GM23338 (cell line): Measurements from ENCODE around the gene UST.

ENCODE experiments used
- CREB1 ChIP-seq: fragments of 250-450 bp; sonication (Bioruptor Pico); IDR thresholded peaks from 2 replicates; pipeline ENCODE4 v1.5.0; 2020; ENCODE audit warnings: low read depth, mild to moderate bottlenecking, moderate library complexity
- EZH2 ChIP-seq: fragments of 200-600 bp; sonication (generic); IDR thresholded peaks from one replicate; pipeline ENCODE4 v1.8.0; 2017; ENCODE audit warnings: antibody characterized with exemption, mild to moderate bottlenecking, low read depth; ENCODE audit not compliant: unreplicated experiment
- EZH2phosphoT487 ChIP-seq: fragments of 200-600 bp; sonication (generic); IDR thresholded peaks from one replicate; pipeline ENCODE4 v1.8.1; 2018; ENCODE audit warnings: antibody characterized with exemption; ENCODE audit not compliant: unreplicated experiment
- NANOG ChIP-seq: IDR thresholded peaks from 2 replicates; pipeline ENCODE4 v1.6.1; 2016; ENCODE audit warnings: antibody characterized with exemption, borderline replicate concordance
- POLR2AphosphoS5 ChIP-seq: IDR thresholded peaks from 2 replicates; pipeline ENCODE4 v1.6.1; 2016; ENCODE audit warnings: antibody characterized with exemption, low read depth
- ZNF114 ChIP-seq: fragments of 250-450 bp; sonication (Bioruptor Pico); IDR thresholded peaks from 2 replicates; pipeline ENCODE4 v1.5.0; 2020; ENCODE audit warnings: mild to moderate bottlenecking, moderate library complexity
- ZNF331 ChIP-seq: fragments of 250-450 bp; sonication (Bioruptor Pico); IDR thresholded peaks from 2 replicates; pipeline ENCODE4 v1.5.0; 2020; ENCODE audit warnings: low read depth, mild to moderate bottlenecking, moderate library complexity
- TF ChIP-seq, protein P1 (sequence below), 2 experiments: fragments of 200-600 bp in 1 of 2; sonication (generic) in 1 of 2; conservative IDR thresholded peaks; 2 replicates each; pipeline versions ENCODE4 v1.5.1 to v1.6.1; 2016 to 2017; ENCODE audit warnings: antibody characterized with exemption in 2 of 2, low read depth in 2 of 2, mild to moderate bottlenecking in 2 of 2, moderate library complexity in 1 of 2
- TF ChIP-seq, protein P2 (sequence below): IDR thresholded peaks from one replicate; pipeline ENCODE4 v1.6.1; 2018; ENCODE audit warnings: antibody characterized with exemption; ENCODE audit not compliant: unreplicated experiment
- TF ChIP-seq, protein P3 (sequence below): IDR thresholded peaks from 2 replicates; pipeline ENCODE4 v1.6.1; 2016; ENCODE audit warnings: antibody characterized with exemption

DNA sequence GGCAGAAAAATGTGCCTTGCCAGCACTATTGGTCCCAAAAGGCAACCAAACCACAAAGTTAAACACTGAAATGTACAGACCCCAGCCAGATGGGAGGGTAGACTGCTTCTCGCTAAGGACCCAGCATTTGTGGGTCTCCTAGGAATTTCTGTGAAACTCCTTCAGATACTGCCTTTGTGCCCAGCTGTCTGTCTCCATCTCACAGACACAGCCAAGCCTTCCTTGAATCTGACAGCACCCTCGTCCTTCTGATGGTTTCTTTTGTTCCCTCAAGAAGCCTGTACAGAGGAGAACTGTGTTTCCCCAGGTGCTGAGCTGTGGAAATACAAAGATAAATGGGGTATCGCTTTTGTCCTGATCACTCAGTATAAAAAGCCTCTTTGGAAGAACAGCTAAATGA, 316.6 kb downstream of the UST start:
- TF ChIP-seq, protein P1, sequence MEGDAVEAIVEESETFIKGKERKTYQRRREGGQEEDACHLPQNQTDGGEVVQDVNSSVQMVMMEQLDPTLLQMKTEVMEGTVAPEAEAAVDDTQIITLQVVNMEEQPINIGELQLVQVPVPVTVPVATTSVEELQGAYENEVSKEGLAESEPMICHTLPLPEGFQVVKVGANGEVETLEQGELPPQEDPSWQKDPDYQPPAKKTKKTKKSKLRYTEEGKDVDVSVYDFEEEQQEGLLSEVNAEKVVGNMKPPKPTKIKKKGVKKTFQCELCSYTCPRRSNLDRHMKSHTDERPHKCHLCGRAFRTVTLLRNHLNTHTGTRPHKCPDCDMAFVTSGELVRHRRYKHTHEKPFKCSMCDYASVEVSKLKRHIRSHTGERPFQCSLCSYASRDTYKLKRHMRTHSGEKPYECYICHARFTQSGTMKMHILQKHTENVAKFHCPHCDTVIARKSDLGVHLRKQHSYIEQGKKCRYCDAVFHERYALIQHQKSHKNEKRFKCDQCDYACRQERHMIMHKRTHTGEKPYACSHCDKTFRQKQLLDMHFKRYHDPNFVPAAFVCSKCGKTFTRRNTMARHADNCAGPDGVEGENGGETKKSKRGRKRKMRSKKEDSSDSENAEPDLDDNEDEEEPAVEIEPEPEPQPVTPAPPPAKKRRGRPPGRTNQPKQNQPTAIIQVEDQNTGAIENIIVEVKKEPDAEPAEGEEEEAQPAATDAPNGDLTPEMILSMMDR (conservative IDR thresholded peaks at IDR 0.05; ENCODE audit: low read depth in 2 of 2): no peak
- no peak for TF ChIP-seq EZH2
- no peak for TF ChIP-seq POLR2AphosphoS5
- TF ChIP-seq EZH2phosphoT487: no peak
- TF ChIP-seq ZNF114 (CRISPR knock-in tag): no peak
- no peak for TF ChIP-seq ZNF331 (CRISPR knock-in tag)
- TF ChIP-seq, protein P2, sequence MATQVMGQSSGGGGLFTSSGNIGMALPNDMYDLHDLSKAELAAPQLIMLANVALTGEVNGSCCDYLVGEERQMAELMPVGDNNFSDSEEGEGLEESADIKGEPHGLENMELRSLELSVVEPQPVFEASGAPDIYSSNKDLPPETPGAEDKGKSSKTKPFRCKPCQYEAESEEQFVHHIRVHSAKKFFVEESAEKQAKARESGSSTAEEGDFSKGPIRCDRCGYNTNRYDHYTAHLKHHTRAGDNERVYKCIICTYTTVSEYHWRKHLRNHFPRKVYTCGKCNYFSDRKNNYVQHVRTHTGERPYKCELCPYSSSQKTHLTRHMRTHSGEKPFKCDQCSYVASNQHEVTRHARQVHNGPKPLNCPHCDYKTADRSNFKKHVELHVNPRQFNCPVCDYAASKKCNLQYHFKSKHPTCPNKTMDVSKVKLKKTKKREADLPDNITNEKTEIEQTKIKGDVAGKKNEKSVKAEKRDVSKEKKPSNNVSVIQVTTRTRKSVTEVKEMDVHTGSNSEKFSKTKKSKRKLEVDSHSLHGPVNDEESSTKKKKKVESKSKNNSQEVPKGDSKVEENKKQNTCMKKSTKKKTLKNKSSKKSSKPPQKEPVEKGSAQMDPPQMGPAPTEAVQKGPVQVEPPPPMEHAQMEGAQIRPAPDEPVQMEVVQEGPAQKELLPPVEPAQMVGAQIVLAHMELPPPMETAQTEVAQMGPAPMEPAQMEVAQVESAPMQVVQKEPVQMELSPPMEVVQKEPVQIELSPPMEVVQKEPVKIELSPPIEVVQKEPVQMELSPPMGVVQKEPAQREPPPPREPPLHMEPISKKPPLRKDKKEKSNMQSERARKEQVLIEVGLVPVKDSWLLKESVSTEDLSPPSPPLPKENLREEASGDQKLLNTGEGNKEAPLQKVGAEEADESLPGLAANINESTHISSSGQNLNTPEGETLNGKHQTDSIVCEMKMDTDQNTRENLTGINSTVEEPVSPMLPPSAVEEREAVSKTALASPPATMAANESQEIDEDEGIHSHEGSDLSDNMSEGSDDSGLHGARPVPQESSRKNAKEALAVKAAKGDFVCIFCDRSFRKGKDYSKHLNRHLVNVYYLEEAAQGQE: no peak
- TF ChIP-seq CREB1 (CRISPR knock-in tag): no peak
- no peak for TF ChIP-seq NANOG
- TF ChIP-seq, protein P3, sequence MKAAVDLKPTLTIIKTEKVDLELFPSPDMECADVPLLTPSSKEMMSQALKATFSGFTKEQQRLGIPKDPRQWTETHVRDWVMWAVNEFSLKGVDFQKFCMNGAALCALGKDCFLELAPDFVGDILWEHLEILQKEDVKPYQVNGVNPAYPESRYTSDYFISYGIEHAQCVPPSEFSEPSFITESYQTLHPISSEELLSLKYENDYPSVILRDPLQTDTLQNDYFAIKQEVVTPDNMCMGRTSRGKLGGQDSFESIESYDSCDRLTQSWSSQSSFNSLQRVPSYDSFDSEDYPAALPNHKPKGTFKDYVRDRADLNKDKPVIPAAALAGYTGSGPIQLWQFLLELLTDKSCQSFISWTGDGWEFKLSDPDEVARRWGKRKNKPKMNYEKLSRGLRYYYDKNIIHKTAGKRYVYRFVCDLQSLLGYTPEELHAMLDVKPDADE: no peak
